ENCODE results near the gene LMTK3.

DNA sequence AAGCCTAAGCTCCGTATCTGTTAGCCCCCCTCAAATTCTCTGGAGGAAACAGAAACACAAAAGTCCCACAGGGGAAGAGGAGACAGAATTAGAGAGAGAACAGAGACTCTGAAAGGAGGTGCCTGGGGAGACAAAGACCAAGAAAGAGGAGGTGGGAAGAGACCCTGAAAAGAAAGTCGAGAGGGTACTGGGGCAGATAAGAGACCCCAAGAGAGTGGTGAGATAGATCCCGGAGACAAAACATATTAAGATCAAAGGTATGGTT is 66.8 kb downstream of the LMTK3 start:
- TF ChIP-seq, protein P1, sequence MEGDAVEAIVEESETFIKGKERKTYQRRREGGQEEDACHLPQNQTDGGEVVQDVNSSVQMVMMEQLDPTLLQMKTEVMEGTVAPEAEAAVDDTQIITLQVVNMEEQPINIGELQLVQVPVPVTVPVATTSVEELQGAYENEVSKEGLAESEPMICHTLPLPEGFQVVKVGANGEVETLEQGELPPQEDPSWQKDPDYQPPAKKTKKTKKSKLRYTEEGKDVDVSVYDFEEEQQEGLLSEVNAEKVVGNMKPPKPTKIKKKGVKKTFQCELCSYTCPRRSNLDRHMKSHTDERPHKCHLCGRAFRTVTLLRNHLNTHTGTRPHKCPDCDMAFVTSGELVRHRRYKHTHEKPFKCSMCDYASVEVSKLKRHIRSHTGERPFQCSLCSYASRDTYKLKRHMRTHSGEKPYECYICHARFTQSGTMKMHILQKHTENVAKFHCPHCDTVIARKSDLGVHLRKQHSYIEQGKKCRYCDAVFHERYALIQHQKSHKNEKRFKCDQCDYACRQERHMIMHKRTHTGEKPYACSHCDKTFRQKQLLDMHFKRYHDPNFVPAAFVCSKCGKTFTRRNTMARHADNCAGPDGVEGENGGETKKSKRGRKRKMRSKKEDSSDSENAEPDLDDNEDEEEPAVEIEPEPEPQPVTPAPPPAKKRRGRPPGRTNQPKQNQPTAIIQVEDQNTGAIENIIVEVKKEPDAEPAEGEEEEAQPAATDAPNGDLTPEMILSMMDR (IDR thresholded peaks at IDR 0.05 in 8 of 11, conservative IDR thresholded peaks at IDR 0.05 in 3 of 11): no peak
- no peak for TF ChIP-seq POLR2A (IDR thresholded peaks at IDR 0.05)
- no peak for TF ChIP-seq POLR2AphosphoS5 (IDR thresholded peaks at IDR 0.05)
